Activated naive CD4-positive, alpha-beta T cell treated with anti-CD3 and anti-CD28 coated beads for 36 hours (primary cell): ENCODE measurements around the gene CLIC5. TPM values are rescaled to one million over a fixed set of nuclear protein-coding genes. Genes with fewer than 3 reads are reported as not detected.

Source experiments
- CTCF ChIA-PET: fragments of 350-600 bp; sonication (Branson Sonifier 250); formaldehyde crosslinking; loops from one replicate; lab custom pipeline; 2021; ENCODE audit warnings: antibody characterized with exemption; lab: Charles Lee
- DNase-seq: peaks from one replicate; pipeline ENCODE4 v3.0.0-alpha.2; 2020
- H3K27ac Mint-ChIP-seq: one replicate; pipeline ENCODE4 v1.8.0; 2021; ENCODE audit warnings: mild to moderate bottlenecking, mixed read lengths
- H3K27me3 Mint-ChIP-seq: one replicate; pipeline ENCODE4 v1.8.0; 2021; ENCODE audit warnings: low read depth, mixed read lengths
- H3K36me3 Mint-ChIP-seq: one replicate; pipeline ENCODE4 v1.8.0; 2021; ENCODE audit warnings: low read depth, mixed read lengths
- H3K4me1 Mint-ChIP-seq: one replicate; pipeline ENCODE4 v1.8.0; 2021; ENCODE audit warnings: low read depth, mixed read lengths
- H3K4me3 Mint-ChIP-seq: one replicate; pipeline ENCODE4 v1.8.0; 2021; ENCODE audit warnings: mild to moderate bottlenecking, moderate library complexity, mixed read lengths
- H3K9me3 Mint-ChIP-seq: one replicate; pipeline ENCODE4 v1.8.0; 2021; ENCODE audit warnings: mixed read lengths
- intact Hi-C: fragments of 100-400 bp; cut with micrococcal nuclease; formaldehyde crosslinking; loops from one replicate; pipeline ENCODE4 v1.15.1; 2023
- total RNA-seq, 2 experiments: library from RNA; stranded (reverse); gene quantifications; one replicate each; pipeline ENCODE4 v1.2.3, GENCODE V29; 2021

The CLIC5 gene
- total RNA-seq, 2 experiments from 2014 or later, result 0.52 to 1.5 TPM

- Mint-ChIP-seq H3K27me3 (no peaks in the 10 kb centered on the region), H3K4me3 (no peak overlapping the region), H3K27ac (no peak overlapping the region), H3K36me3 (no peaks in the 10 kb centered on the region), H3K4me1 (no peaks in the 10 kb centered on the region), H3K9me3 (no peaks in the 10 kb centered on the region)
- CTCF ChIA-PET, result interaction anchor here (0.5 kb wide), 1 partner anchor 1113 kb away, joined by 3 read pairs; no protein-coding TSS in a partner anchor
- DNase-seq, result no peak
- intact Hi-C loops, result no loop called here
Measured at GRCh38 chr6:45952168-45952529, 63.5 kb downstream of the CLIC5 start.

GRCh38 chr6:45951321-45952167 is 64.1 kb downstream of the CLIC5 start:
- Mint-ChIP-seq H3K4me1 (no peaks in the 10 kb centered on the region), H3K9me3 (no peaks in the 10 kb centered on the region), H3K27ac (no peak overlapping the region), H3K4me3 (no peak overlapping the region), H3K36me3 (no peaks in the 10 kb centered on the region), H3K27me3 (no peaks in the 10 kb centered on the region)
- CTCF ChIA-PET, result interaction anchor here (0.5 to 1.2 kb wide), 2 partner anchors 10 to 1113 kb away, joined by 3 read pairs; no protein-coding TSS in a partner anchor
- intact Hi-C loops, result no loop called here
- DNase-seq, result no peak

GRCh38 chr6:45949256-45949655 is 66.4 kb downstream of the CLIC5 start:
- Mint-ChIP-seq H3K4me3 (no peak overlapping the region), H3K9me3 (no peaks in the 10 kb centered on the region), H3K36me3 (no peaks in the 10 kb centered on the region), H3K4me1 (no peaks in the 10 kb centered on the region), H3K27ac (no peak overlapping the region), H3K27me3 (no peaks in the 10 kb centered on the region)
- intact Hi-C loops, result no loop called here
- CTCF ChIA-PET, result no interaction called here
- DNase-seq, result no peak

GRCh38 chr6:45947807-45948206 is 67.9 kb downstream of the CLIC5 start:
- DNase-seq, result no peak
- Mint-ChIP-seq H3K4me3 (no peak overlapping the region), H3K4me1 (no peaks in the 10 kb centered on the region), H3K27ac (no peak overlapping the region), H3K36me3 (no peaks in the 10 kb centered on the region), H3K9me3 (no peaks in the 10 kb centered on the region), H3K27me3 (no peaks in the 10 kb centered on the region)
- CTCF ChIA-PET, result no interaction called here
- intact Hi-C loops, result no loop called here

- no peak overlapping the region for H3K27ac Mint-ChIP-seq
- H3K36me3 Mint-ChIP-seq, result no peaks in the 10 kb centered on the region
- H3K4me3 Mint-ChIP-seq, result no peak overlapping the region
- no peaks in the 10 kb centered on the region for H3K9me3 Mint-ChIP-seq
- H3K27me3 Mint-ChIP-seq, result no peaks in the 10 kb centered on the region
- H3K4me1 Mint-ChIP-seq, result no peaks in the 10 kb centered on the region
- no peak for DNase-seq
- CTCF ChIA-PET, result no interaction called here
- intact Hi-C loops, result no loop called here
Measured at GRCh38 chr6:45946887-45947286, 68.8 kb downstream of the CLIC5 start.

- DNase-seq, result no peak
- Mint-ChIP-seq H3K9me3 (no peaks in the 10 kb centered on the region), H3K36me3 (no peaks in the 10 kb centered on the region), H3K4me3 (no peak overlapping the region), H3K27me3 (no peaks in the 10 kb centered on the region), H3K27ac (no peak overlapping the region), H3K4me1 (no peaks in the 10 kb centered on the region)
- intact Hi-C loops, result no loop called here
- CTCF ChIA-PET, result interaction anchor here (0.8 kb wide), 1 partner anchor 16 kb away, joined by 3 read pairs; no protein-coding TSS in a partner anchor
Measured at GRCh38 chr6:45946352-45946751, 69.3 kb downstream of the CLIC5 start.

GRCh38 chr6:45942953-45943352 is 72.7 kb downstream of the CLIC5 start:
- no peaks in the 10 kb centered on the region for H3K9me3 Mint-ChIP-seq
- H3K4me3 Mint-ChIP-seq, result no peak overlapping the region
- no peak for DNase-seq
- H3K36me3 Mint-ChIP-seq, result no peaks in the 10 kb centered on the region
- no peaks in the 10 kb centered on the region for H3K27me3 Mint-ChIP-seq
- H3K4me1 Mint-ChIP-seq, result no peaks in the 10 kb centered on the region
- CTCF ChIA-PET, result interaction anchor here (4.2 kb wide), 1 partner anchor 12 kb away, joined by 17 read pairs; no protein-coding TSS in a partner anchor
- H3K27ac Mint-ChIP-seq, result no peak overlapping the region
- intact Hi-C loops, result no loop called here

- no peak for DNase-seq
- Mint-ChIP-seq H3K27ac (peak overlapping the region; percentile 57), H3K27me3 (no peaks in the 10 kb centered on the region), H3K9me3 (no peaks in the 10 kb centered on the region), H3K4me3 (no peak overlapping the region), H3K36me3 (no peaks in the 10 kb centered on the region), H3K4me1 (no peaks in the 10 kb centered on the region)
- intact Hi-C loops, result no loop called here
- CTCF ChIA-PET, result no interaction called here
Measured at GRCh38 chr6:45933855-45934254, 81.8 kb downstream of the CLIC5 start.

GRCh38 chr6:45931232-45931631 is 84.4 kb downstream of the CLIC5 start:
- CTCF ChIA-PET, result interaction anchor here (0.6 to 2.5 kb wide), 29 partner anchors 8 to 1331 kb away, joined by 3 to 22 read pairs (median 4); no protein-coding TSS in a partner anchor
- no peak for DNase-seq
- no peaks in the 10 kb centered on the region for H3K4me1 Mint-ChIP-seq
- intact Hi-C loops, result loop anchor here (2.0 kb wide), 1 partner anchor 160 kb away; no protein-coding TSS in a partner anchor
- no peaks in the 10 kb centered on the region for H3K36me3 Mint-ChIP-seq
- no peak overlapping the region for H3K27ac Mint-ChIP-seq
- no peaks in the 10 kb centered on the region for H3K9me3 Mint-ChIP-seq
- no peak overlapping the region for H3K4me3 Mint-ChIP-seq
- H3K27me3 Mint-ChIP-seq, result peaks cover 2% of the 10 kb centered on the region

- intact Hi-C loops, result loop anchor here (1.0 to 2.0 kb wide), 4 partner anchors 160 to 696 kb away; partner anchors contain the start of gene ENPP4
- Mint-ChIP-seq H3K4me3 (no peak overlapping the region), H3K27me3 (peaks cover 4% of the 10 kb centered on the region), H3K4me1 (no peaks in the 10 kb centered on the region), H3K27ac (no peak overlapping the region), H3K9me3 (no peaks in the 10 kb centered on the region), H3K36me3 (no peaks in the 10 kb centered on the region)
- CTCF ChIA-PET, result interaction anchor here (0.6 to 2.5 kb wide), 36 partner anchors 8 to 1331 kb away, joined by 3 to 22 read pairs (median 4); no protein-coding TSS in a partner anchor
- peak; percentile 72 for DNase-seq
Measured at GRCh38 chr6:45930420-45931040, 85.1 kb downstream of the CLIC5 start.

- Mint-ChIP-seq H3K27ac (no peak overlapping the region), H3K27me3 (peaks cover 6% of the 10 kb centered on the region), H3K9me3 (no peaks in the 10 kb centered on the region), H3K4me3 (no peak overlapping the region), H3K4me1 (peaks cover 2% of the 10 kb centered on the region), H3K36me3 (no peaks in the 10 kb centered on the region)
- CTCF ChIA-PET, result interaction anchor here (0.6 to 2.5 kb wide), 25 partner anchors 7 to 1330 kb away, joined by 3 to 22 read pairs (median 4); no protein-coding TSS in a partner anchor
- DNase-seq, result no peak
- intact Hi-C loops, result loop anchor here (1.0 to 10.0 kb wide), 6 partner anchors 161 to 925 kb away; partner anchors contain the start of gene ENPP4
Measured at GRCh38 chr6:45929421-45930361, 86.0 kb downstream of the CLIC5 start.
